DLD1 (cell line): ENCODE data around the gene XRCC4.

Source experiments
- in situ Hi-C: cut with HindIII; loops from 2 replicates; pipeline ENCODE4 v1.10.0; 2017; ENCODE audit warnings: low sequenced_read_pairs

XRCC4 gene

GRCh38 chr5:83169571-83170337 lies 92.4 kb downstream of the XRCC4 start:
- in situ Hi-C loops = no loop called here

- in situ Hi-C loops = no loop called here
Measured at GRCh38 chr5:83172011-83172410, 94.7 kb downstream of the XRCC4 start.

GRCh38 chr5:83172655-83173054 lies 95.3 kb downstream of the XRCC4 start:
- in situ Hi-C loops = no loop called here

GRCh38 chr5:83173826-83174225 lies 96.5 kb downstream of the XRCC4 start:
- in situ Hi-C loops = no loop called here

- in situ Hi-C loops = no loop called here
Measured at GRCh38 chr5:83177803-83178202, 100.5 kb downstream of the XRCC4 start.

GRCh38 chr5:83179966-83180365 lies 102.6 kb downstream of the XRCC4 start:
- in situ Hi-C loops = no loop called here

- in situ Hi-C loops = no loop called here
Measured at GRCh38 chr5:83184534-83184933, 107.2 kb downstream of the XRCC4 start.

- in situ Hi-C loops = no loop called here
Measured at GRCh38 chr5:83192947-83193346, 115.6 kb downstream of the XRCC4 start.

GRCh38 chr5:83197326-83197967 lies 120.1 kb downstream of the XRCC4 start:
- in situ Hi-C loops = no loop called here

- in situ Hi-C loops = no loop called here
Measured at GRCh38 chr5:83199126-83199525, 121.8 kb downstream of the XRCC4 start.

GRCh38 chr5:83204651-83205050 lies 127.3 kb downstream of the XRCC4 start:
- in situ Hi-C loops = no loop called here

- in situ Hi-C loops = no loop called here
Measured at GRCh38 chr5:83209963-83210362, 132.6 kb downstream of the XRCC4 start.

- in situ Hi-C loops = no loop called here
Measured at GRCh38 chr5:83219077-83219476, 141.7 kb downstream of the XRCC4 start.

GRCh38 chr5:83219495-83219894 lies 142.1 kb downstream of the XRCC4 start:
- in situ Hi-C loops = no loop called here

GRCh38 chr5:83220331-83220730 lies 143.0 kb downstream of the XRCC4 start:
- in situ Hi-C loops = no loop called here

GRCh38 chr5:83222906-83223305 lies 145.6 kb downstream of the XRCC4 start:
- in situ Hi-C loops = no loop called here

- in situ Hi-C loops = no loop called here
Measured at GRCh38 chr5:83227611-83228010, 150.3 kb downstream of the XRCC4 start.

GRCh38 chr5:83230511-83230910 lies 153.2 kb downstream of the XRCC4 start:
- in situ Hi-C loops = no loop called here

- in situ Hi-C loops = no loop called here
Measured at GRCh38 chr5:83244516-83244915, 167.2 kb downstream of the XRCC4 start.

- in situ Hi-C loops = no loop called here
Measured at GRCh38 chr5:83245037-83245436, 167.7 kb downstream of the XRCC4 start.

GRCh38 chr5:83246071-83246470 lies 168.7 kb downstream of the XRCC4 start:
- in situ Hi-C loops = no loop called here

- in situ Hi-C loops = no loop called here
Measured at GRCh38 chr5:83249156-83249555, 171.8 kb downstream of the XRCC4 start.

- in situ Hi-C loops = no loop called here
Measured at GRCh38 chr5:83251849-83252248, 174.5 kb downstream of the XRCC4 start.
